CD1c-positive myeloid dendritic cell (primary cell): ENCODE results near the gene MYO1A.
A peak's percentile ranks its signal among the peaks of the same experiment; 100 is the strongest.
"Not testable (repeated sequence)": the region's sequence is repeated elsewhere in the genome, so short reads cannot be mapped to it uniquely, and the experiment has no call there.

ENCODE experiments used
- DNase-seq: peaks from one replicate; pipeline ENCODE4 v3.0.0-alpha.2; 2016; ENCODE audit errors: extremely low spot score

Gene MYO1A

GRCh38 chr12:57087010-57087690 lies 37.2 kb upstream of the MYO1A start:
- DNase-seq, result peak; percentile 90

DNA sequence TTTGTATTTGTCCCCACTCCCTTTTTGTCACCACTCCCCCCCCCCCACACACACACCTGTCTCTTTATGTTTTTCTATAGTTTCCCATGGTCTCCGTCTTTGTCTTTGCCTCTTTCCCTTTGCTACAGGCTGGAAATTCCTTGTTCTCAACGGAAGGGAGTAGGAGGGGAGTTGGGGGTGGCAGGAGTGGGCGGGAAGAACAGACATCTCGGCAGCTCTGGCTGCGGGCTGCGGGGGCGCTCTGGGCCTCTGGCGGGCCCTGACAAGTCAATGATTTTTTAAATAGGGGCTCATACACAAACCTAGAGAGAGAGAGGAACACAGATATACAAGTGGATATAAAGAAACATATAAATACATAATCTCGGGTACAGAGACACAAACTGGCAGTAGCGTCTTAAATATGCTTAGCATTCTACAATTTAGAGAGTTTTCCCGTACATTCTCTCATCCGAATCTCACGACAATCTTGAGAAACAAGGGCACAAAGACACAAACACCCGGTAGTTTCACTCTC lies 36.6 kb upstream of the MYO1A start:
- peak; percentile 64 for DNase-seq

DNA sequence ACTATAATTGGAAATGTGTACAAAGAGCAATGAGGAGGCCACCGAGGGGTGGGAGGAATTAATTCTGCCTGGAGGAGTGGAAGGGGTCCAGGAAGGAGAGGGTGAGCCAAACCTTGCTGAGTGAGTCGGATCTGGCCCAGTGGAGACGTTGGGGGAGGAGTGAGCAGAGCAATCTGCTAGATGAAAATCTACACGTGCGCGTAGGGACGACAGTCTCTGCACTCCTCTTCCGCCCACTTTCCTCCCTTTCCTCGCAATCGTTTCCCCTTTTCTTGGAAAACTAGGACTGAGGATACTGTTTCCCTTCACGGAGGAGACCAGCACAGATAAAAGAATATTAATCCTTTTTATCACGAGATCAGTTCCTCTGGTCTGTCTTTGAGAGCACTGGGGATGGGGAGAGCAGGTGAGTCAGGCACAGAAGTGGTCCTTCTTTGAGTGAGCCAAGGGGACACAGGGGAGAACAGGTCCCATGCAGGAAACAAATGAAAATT lies 36.1 kb upstream of the MYO1A start:
- peak; percentile 66 for DNase-seq

DNA sequence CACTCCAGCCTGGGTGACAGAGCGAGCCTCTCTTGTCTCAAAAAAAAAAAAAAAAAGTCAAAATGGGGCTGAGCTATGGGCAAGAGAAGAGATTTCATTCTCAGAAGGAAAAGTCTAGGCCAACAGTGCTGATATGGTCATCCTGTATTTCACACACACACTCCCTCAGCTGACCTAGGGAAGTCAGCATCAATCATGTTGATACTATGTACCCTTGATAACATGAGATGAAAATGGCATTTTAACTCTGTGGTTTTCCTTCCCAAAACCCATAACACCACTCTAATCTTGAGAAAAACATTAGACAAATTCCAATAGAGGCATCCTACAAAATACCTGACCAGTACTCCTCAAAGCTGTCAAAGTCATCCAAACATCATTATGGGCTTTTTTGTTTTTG lies 30.9 kb upstream of the MYO1A start:
- DNase-seq, result no peak

DNA sequence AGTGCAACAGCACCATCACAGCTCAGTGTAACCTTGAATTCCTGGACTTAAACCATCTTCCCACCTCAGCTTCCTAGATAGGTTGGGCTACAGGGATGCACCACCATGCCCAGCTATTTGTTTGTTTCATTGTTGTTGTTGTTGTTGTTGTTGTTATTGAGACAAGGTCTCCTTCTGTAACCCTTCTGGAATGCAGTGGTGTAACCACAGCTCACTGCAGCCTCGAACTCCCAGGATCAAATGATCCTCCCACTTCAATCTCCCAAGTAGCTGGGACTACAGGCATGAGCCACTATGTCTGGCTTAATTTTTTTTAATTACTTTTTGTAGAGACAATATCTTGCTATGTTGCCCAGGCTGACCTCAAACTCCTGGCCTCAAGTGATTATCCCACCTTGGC lies 29.9 kb upstream of the MYO1A start:
- DNase-seq, result no peak

DNA sequence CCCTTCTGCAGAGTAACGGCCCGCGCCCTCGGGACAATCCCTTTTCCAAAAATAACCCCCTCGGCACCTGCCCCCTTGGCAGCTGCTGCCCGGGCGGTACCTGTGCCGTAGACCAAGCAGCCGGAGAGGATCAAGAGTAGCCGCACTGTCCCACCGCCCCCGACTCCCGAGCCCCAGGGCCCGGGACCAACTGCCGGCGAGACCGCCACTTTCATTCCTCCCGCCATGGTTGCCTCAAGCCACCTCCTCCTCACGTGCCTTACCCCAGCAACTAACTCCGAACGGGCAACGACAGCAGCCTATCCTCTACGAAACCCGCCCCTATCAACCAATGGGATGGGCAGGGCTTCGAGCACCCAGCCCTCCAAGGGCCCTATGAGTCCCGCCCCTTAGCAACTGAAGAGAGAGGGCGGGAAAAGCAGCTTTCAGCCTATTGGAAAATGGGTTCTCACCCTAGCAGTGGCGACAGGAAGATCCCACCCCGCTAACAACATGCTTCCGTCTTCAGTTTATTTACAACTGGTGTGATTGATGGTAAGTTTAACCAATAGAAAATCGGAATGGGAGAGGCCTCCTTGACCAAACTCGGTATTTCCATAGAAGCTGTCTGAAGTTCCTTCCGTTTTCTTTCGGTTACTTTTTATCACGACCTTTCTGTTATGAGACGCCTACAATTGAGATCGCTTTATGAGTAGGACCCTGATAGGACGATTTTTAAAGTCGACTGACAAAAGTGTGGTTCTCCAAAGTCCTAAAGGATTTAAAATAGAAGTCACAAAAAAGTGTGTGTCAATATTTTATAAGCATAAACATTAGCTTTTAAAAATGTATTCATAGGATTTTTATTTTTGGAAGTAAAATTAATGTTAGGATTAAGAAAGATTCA lies 28.8 kb upstream of the MYO1A start, which contains the start of gene NEMP1:
Gene NEMP1, minus strand, starts transcription at position 273 of the 886 bp plus-strand sequence. Its CDS starts 46 bp downstream, at position 227.
- peak; percentile 100 for DNase-seq

DNA sequence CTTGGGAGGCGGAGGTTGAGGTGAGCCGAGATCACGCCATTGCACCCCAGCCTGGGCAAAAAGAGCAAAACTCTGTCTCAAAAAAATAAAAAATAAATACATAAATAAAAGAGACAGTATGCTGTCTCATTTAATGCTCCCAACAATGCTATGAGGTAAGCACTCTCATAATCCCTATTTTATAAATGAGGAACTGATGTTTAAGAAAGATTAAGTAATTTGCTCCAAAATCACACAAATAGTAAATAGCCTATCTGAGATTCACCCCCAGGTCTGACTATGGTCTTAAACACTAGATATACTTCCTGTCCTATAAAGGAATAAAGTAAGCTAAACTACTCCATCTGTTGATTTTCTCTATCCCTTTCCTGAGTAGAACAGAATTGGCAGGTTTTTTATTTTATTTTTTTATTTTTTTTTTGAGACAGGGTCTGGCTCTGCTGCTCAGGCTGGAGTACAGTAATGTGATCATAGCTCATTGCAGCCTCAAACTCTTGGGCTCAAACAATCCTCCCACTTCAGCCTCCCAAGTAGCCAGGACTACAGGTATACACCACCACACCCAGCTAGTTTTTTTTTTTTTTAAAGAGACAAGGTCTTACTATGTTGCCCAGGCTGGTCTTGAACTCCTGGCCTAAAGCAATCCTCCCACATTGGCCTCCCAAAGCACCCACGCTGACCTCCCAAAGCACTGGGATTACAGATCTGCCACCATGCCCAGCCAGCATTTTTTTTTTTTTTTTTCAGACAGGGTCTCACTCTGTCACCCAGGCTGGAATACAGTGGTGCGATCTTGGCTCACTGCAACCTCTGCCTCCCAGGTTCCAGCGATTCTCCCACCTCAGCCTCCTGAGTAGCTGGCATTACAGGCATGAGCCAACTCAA lies 23.9 kb upstream of the MYO1A start:
- DNase-seq, result peak; percentile 54

DNA sequence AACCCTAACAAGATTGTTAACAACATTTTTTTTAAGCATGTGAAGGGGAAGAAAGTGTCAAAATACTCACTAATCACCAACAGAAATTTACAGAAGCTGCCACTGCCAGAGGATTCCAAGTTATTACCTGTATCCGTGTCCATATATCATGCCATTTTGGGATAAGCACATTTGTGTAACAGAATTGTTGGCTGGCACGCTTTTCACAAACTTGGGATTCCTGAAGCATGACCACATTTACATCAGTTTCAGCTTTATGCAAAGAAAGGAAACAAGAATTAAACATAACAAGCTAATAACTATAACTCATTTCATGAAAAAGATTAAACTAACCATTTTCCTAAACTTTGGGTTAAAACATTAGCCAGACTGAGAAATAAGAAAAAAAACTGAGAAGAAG lies 22.7 kb upstream of the MYO1A start:
- DNase-seq, result no peak

GRCh38 chr12:57069523-57069922 lies 19.6 kb upstream of the MYO1A start:
- peak; percentile 94 for DNase-seq

GRCh38 chr12:57066245-57066644 lies 16.3 kb upstream of the MYO1A start:
- DNase-seq, result no peak

GRCh38 chr12:57063991-57064685 lies 14.2 kb upstream of the MYO1A start:
- peak; percentile 91 for DNase-seq

GRCh38 chr12:57058454-57058853 lies 8.5 kb upstream of the MYO1A start:
- no peak for DNase-seq

DNA sequence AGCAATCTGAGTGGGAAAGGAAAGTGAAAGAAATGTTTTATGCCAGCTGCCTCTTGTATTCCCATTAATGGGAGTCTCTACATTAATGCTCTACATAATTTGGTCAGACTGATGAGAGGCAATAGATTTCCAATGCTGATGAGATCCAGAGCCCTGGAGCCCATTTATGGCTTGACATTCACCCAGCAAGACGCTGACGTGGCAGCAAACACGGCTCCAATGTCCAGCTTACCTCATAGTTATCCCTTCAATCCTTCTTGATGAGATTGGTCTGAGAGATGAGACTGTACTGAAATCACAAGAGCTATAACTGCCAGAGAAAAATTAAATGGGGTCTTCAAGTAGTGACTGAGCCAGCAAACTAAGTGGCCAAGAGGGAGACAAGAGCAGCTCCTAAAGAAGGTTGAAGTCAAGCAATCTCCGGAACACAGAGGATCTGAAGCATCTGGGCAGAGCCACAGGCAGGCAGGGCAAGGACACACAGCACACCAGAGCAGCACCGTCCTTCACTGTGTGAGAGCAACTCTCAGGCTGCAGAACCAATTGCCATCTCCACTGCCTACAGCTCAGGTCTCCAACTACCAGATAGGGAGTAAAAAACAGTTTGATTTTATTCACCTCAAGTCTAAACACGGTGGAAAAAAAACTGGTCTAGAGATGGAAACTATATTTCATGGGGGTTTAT lies 7.3 kb upstream of the MYO1A start:
- DNase-seq, result no peak

- peak; percentile 77 for DNase-seq
Measured at GRCh38 chr12:57055824-57056223, 5.9 kb upstream of the MYO1A start.

GRCh38 chr12:57053901-57054300 lies 4.0 kb upstream of the MYO1A start:
- not testable (repeated sequence) for DNase-seq

DNA sequence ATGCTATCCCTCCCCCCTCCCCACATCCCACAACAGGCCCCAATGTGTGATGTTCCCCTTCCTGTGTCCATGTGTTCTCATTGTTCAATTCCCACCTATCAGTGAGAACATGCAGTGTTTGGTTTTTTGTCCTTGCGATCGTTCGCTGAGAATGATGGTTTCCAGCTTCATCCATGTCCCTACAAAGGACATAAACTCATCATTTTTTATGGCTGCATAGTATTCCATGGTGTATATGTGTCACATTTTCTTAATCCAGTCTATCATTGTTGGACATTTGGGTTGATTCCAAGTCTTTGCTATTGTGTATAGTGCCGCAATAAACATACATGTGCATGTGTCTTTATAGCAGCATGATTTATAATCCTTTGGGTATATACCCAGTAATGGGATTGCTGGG lies 3.2 kb upstream of the MYO1A start:
- not testable (repeated sequence) for DNase-seq

DNA sequence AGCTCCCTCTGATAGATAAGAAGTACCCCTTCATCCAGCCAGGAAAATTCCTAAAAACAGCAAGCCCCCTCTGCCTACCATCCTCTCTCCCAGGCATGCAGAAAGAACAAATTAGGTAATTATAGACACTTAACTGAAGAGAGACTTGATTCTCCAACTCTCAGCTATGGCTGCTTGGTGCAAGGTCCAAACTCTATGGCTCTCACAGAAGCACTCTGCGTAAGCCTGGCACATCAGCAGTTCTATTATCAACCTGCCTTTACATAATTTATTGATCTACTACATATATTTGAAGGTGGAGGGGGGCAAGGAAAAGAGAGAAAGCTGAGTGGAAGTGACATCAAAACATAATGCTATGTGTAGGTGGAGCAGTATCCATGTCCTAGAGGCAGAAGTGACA lies 1.1 kb upstream of the MYO1A start:
- no peak for DNase-seq

DNA sequence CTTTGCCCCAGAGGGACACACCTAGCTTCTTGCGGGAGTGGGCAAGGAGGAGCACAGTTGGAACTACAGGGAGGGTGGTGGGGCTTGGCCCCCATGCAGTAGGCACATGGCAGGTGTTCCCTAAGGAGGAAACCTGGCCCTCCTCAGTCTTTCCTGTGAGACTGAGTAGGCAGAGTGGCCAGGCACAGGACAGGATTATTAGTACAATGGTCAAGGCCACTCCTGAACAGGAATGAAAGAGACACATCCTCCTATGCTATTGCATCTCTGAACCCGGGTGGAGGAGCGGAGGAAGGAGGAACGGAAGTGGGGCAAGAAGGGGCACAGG lies 846 bp downstream of the MYO1A start:
- DNase-seq, result no peak

DNA sequence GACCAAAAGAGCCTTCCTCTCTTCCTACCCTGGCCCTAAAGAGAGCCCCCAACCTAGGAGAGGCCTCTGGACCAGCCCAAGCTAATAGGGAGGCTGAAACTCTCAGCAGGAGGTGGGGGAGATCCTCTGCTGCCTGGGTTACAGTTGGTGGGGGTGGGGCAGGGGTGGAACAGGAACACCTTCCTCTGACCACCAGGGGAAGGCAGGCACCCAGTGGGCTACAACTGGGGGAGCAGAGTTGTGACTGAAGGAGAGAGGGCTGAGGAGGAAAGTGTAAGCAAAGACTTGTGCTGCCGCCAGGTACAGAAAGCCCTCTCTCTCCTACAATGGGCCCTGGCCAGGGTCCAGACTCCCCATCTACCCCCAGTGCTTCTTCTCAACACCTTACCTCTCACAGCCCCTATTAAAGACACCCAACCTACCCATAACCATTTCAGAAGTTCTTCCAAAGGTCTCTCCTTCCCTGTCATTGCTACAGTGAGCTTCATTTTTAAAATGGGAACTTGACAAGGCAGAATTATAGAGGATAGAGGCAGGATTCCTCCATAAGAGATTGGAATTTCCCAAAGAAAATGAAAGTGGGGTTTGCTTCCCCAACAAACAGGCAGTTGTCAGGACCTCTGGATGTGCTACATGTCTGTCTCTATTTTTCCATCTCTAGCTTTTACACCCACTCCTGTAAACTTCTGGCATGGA lies 1.4 kb downstream of the MYO1A start:
- no peak for DNase-seq

- no peak for DNase-seq
Measured at GRCh38 chr12:57047981-57048380, 1.9 kb downstream of the MYO1A start.
